HG03439 (cell line): ENCODE measurements around the gene APOL3.
"Not testable (repeated sequence)": the region's sequence is repeated elsewhere in the genome, so short reads cannot be mapped to it uniquely, and the experiment has no call there.

Source experiments
- ATAC-seq: cut with Tn5 transposase; IDR thresholded peaks from one replicate; pipeline ENCODE4 v1.9.1; 2021; ENCODE audit warnings: mild to moderate bottlenecking, moderate library complexity; ENCODE audit not compliant: unreplicated experiment

The APOL3 gene

DNA sequence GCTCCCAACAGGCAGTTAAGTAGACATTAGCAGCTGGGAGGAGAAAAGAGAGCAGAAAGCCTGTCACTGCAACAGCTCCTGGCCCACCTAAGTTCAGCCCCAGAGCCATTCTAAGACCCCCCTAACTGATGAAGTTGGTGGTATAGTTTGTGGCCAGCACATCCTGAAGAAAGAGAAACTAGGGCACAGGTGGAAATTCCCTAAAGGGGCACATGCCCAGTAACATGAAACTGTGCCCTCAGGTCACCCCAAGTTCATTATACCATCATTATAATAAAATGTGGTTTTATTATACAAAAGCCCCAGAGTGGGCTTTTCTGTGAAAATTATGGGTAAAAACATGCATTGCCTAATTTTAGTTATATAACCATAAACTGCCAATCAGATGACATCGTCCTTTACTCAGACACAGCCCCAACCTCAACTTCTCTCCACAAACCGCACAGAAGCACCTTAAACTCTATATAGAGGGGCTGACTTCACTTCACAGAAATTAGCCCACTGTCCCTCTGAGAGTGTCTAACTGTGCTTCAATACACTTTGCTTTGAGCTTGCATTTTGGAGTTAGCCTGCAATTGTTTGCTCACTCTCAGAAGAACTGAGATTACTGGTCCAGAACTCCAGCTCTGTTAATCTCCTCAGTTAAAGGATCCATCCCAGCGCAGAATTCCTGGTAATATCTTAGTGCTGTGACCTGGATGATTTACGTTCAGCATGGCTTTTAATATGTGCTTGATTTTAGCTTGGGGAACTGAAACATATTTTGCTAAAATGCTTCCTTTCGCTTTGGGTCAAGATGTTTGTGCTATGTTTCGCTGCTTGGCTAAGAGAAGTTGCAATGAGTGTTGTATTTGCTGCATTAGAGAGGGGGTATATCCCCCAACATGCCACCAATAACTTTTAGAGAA, 1.8 kb upstream of the APOL3 start:
- ATAC-seq = no peak

DNA sequence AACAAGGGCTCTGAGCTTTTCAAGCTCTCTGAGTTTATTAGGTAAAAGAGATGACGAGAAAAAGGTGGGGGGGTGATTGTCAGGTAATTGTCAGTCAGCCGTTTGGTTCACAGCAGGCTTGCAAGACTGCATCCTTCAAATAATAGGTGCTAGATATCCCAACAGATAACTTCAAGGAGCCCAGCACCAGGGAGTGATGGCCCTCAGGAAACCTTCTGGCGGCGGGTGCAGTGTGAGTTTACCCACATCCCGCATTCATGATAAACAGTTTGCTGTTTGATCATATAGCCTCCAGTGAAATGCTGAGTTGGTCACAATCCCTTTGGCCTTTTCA, 1.2 kb upstream of the APOL3 start:
- not testable (repeated sequence) for ATAC-seq

DNA sequence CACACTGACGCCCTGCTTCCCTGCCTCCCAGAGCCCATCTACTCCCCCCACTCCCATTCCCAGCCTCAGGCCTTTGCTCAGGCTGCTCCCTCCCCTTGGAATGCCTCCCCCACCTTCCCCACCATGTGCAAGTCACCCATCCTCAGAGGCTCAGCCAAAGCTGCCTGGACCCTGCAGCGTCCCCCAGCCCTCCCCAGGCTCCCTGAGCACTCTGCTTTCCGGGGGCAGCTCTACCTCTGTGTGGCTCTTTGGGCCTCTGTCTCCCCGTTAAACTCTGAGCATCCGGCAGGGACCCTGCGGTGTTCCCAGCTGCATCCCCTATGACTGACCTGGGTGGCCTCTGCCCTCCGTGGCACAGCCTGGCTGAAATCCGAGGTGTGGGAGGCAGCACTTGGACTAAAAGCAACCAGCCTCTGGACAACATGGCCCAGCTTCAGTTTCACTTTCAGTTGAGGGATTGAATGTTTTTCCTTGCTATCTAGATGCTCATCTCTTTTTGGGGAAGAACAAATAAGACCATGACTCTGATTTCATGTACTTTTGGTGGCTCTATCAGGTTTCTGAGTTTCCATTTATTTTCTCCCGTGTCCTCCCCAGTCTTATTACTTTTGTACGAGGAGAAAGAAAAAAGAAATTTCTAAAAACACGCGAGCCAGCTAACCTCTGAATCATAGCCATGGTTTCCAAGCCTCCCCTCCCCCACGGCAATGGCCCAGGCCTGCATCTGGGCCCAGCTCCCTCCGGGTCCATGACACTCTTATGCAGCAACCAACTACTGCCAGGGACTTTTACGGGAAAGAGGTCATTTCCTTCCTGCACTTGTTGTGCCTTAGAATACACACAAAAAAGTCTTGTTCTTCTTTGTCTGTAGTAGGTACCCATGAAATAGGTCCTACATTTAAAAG, 3.8 kb downstream of the APOL3 start:
- ATAC-seq = no peak

- ATAC-seq = no peak
Measured at GRCh38 chr22:36156119-36156514, 4.4 kb downstream of the APOL3 start.

- no peak for ATAC-seq
Measured at GRCh38 chr22:36155702-36156101, 4.9 kb downstream of the APOL3 start.

DNA sequence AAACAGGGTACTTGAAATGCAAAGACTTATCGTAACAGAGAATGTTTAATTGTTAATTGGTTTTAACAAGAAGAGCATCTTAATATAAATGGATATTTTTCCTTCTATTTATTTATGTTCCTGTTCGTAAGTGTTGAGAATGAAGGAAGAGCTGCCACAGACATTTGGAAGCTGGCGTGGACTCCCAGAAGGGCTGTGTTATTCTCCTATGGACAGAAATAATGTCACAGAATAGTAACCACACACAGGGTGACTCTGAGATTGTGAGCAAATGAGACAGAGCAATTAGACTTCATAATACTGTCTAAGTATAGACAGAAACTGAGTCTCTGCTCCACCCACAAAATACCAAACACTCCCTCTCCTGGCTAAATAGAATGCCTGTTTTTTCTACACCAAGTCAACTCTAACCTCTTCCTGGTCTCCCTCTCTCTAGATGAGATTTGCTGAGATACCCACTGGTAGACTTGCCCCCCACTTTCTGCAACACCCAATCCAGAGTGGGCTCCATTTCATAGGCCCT, 6.1 kb downstream of the APOL3 start:
- no peak for ATAC-seq

DNA sequence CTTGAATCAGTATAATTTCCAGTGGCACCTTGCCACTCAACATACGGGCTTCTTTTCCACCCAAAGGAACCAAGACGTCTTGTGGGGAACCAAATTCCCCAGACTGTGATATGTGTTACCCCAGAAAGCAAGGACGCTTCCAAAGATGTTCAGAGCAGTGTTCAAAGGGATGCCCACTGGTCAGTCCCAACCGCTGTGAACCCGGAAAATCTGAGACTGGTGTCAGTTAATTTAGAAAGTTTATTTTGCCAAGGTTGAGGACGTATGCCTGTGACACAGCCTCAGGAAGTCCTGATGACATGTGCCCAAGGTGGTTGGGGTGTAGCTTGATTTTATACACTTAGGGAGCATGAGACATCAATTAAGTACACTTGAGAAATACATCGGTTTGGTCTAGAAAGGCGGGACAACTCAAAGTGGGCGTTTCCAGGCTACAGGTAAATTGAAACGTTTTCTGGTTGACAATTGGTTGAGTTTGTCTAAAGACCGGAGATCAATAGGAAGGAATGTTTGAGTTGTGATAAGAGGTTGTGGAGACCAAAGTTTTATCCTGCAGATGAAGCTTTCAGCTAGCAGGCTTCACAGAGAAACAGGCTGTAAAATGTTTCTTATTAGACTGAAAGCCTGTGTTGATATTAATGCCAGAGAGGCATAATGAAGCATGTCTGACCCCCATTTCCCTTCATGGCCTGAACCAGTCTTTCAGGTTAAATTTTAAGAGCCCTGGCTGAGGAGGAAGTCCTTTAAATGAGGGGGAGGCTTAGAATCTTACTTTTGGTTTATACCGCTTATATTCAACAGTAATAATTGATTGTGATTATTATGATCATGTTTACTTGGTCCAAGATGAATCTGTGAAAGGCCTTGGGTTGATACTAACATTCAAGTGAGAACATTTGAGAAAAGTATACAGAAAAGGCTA, 6.8 kb downstream of the APOL3 start:
- ATAC-seq = no peak

GRCh38 chr22:36152821-36153220, 7.7 kb downstream of the APOL3 start:
- not testable (repeated sequence) for ATAC-seq

- ATAC-seq = no peak
Measured at GRCh38 chr22:36152088-36152487, 8.5 kb downstream of the APOL3 start.

DNA sequence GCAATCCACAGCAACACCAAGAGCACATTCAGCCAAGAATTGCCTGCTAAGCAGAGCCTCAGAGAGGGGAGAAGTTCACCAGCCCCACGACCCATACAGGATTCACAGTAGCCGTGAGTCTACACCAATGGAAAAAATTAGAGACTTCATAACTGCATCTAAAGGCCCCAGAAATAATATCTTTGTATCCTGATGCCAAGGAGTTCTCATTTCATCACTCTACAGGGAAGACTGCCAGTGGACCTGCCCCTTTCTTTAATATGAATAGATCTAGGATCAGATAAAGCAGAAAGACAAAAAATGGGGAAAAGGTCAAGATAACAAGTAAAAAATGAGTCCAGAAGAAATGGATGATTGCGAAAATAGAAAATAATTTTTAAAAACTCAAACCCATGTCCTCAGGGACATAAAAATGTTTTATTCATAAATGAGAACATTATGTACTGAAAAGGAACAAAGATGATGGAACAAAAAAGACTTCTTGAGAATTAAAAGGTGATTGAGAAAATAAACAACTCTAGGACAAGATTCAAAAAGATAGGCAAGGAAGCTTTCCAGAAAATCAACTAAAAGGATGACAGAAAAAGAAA, 9.5 kb downstream of the APOL3 start:
- ATAC-seq = no peak

DNA sequence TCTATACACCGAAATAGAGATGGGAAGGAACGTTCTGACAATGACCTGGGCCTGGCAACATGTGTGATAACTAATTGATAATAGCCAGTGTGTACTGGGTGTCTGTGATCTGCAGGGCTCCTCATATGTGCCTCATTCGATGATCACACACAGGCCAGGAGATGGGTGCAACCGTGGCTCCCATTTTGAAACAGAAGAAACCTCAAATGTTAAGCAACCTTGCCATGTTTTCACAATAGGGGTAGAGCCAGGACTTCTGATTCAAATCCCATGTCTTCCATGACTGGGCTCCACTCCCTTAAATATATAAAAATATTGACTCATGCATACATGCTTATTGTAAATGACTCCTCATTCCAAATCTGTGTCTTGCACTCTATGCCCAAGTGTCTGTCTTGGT, 11.1 kb downstream of the APOL3 start:
- no peak for ATAC-seq

GRCh38 chr22:36148411-36148810, 12.1 kb downstream of the APOL3 start:
- no peak for ATAC-seq

DNA sequence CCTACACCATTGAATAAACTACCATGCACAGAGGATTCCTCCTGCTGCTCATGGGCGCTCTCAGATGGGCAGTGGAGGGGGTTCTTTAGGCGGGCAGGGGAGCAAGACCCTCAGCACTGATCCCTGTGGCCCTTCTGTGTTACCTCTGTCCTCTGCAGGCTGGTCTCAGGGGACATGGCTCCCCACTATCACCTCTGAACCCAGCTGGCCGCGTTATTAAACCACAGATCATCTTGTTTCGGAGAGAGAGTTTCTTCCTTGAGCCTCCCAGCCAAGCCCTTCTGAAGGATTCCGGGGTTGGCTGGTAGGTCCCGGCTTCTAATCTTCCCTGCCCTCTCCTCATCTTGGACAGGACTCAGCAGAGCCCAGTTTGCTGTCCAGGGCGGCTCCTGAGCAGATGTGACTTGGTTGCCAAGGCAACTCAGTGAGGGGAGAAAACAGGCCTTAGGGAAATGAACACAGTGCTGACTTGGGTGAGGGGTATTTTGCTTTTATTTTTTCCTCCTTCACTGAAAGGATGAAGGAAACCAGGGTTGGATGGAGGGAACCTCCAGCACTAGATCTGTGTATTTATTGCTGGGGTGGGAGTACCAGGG, 13.3 kb downstream of the APOL3 start:
- no peak for ATAC-seq

DNA sequence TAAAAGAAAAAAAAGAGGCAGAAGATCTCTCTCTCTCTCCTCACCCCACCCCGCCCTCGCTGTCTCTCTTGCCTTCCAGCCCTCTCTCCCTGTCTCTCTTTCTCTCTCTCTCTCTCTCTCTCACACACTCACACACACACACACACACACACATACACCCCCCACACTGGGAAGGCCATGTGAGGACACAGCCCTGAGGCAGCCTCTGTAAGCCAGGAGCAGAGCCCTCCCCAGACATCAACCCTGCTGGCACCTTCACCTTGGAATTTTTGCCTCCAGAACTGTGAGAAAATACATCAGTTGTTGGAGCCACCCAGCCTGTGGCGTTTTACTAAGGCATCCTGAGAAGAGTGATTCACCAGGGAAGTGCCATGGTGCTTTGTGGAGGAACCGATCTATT, 14.7 kb downstream of the APOL3 start:
- no peak for ATAC-seq

- ATAC-seq = no peak
Measured at GRCh38 chr22:36144886-36145541, 15.5 kb downstream of the APOL3 start.

- no peak for ATAC-seq
Measured at GRCh38 chr22:36143956-36144355, 16.6 kb downstream of the APOL3 start.

DNA sequence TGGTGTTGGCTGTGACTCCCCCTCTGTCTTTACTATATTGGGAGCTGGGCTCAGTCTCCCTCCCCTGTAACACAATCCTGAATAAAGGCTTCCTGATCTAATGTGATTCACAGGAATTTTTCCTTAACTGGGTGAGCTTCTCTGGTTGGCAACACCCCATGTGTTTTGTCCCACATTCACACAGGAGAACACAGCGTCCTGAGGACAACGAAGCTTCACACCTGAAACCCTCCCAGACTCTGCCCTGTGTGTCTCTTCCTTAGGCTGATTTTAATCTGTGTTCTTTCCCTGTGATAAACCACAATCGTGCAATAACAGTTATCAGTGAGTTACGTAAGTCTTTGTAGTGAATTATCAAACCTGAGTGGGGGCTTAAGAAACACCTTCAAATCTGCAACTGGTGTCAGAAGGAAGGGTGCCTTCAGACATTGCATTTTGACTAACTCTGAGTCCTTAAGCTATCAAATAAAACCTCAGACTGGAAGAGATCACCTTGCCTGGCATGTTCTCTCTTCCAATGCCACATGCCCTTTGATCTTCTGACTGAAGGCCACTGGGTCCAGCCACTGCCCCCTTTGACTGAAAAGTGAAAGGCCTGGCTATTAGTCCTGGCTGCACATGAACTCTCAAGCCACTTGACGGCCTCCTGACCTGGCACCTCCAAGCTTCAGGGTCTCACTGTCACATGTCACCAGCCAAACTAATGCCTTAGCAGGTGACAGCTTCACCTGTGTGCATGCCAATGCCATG, 17.3 kb downstream of the APOL3 start:
- ATAC-seq = no peak

DNA sequence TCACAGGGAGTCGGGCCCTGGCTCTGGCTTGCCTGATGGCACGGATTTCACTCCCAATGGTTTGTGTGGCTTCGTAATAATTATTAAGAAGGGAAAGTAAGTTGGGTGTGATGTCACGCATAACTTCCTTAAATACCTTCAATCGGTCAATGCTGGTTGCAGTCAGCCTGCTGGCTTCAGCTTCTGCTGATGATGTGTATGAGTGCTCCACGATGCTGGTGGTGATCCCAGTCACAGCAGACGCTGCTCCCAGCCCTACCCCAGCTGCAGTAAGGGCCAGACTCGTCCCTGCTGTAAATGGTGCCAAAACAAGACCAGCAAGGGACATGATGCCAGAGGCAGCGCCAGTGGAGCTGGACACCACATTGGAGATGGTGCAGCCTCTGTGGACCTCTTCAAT, 19.1 kb downstream of the APOL3 start:
- ATAC-seq = no peak

DNA sequence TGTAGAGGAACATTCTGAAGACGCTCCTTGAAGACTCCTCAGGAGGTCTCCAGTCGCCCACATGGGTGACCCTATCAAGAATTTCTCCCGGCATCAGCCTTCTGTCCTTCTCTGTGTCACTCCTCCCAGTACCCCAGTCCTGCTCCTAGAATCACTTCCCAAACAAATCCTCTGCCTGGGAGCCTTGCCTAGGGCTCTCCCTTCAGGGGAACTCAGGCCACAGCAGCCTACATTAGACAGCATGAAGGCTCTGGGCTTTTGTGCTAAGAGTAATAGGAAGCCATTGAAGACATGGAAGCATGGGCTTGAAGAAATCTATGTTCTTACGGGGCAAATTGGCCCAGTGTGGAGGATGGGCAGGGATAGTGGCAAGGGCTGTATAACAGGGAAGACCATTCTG, 21.8 kb downstream of the APOL3 start:
- not testable (repeated sequence) for ATAC-seq
